Stomach (tissue), 4 donors: ENCODE results near the gene DNAI7.

Experiments
- CTCF ChIP-seq, 7 experiments: fragments of 450-650 bp in 4 of 7; fragments of 200-600 bp in 3 of 7; sonication (generic) in 3 of 7; IDR thresholded peaks; one replicate each; pipeline ENCODE4 v1.5.1; 2016 to 2019; ENCODE audit warnings: antibody characterized with exemption in 7 of 7, control low read depth in 2 of 7, mild to moderate bottlenecking in 1 of 7
- EP300 ChIP-seq: sonication (generic); formaldehyde crosslinking; IDR thresholded peaks from one replicate; pipeline ENCODE4 v1.6.1; 2017; ENCODE audit warnings: antibody characterized with exemption
- POLR2A ChIP-seq, 4 donors: fragments of 450-650 bp; IDR thresholded peaks; one replicate each; pipeline ENCODE4 v1.6.1; 2016; ENCODE audit warnings: antibody characterized with exemption in 4 of 4, control low read depth in 2 of 4, mild to moderate bottlenecking in 1 of 4, moderate library complexity in 1 of 4

DNA sequence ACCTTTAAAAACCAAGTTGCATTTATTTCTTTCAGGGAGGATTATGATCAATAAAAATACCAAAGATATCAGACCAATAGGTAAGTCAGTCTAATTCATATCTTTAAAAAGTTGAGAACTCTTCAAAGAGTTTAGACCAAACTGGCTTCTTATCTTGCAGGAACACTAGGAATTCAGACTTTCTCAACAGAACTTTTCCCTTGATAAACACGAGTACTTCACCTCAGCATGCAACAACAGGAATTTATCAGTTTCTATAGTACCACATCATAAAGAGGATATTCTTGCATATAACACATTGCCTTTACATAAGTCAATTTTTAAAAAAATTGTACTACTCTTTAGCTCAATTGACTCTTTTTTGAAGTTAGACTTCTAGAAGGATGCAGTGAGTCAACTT, 68.2 kb downstream of the DNAI7 start:
- TF ChIP-seq CTCF (IDR thresholded peaks at IDR 0.05) (no peak), POLR2A (IDR thresholded peaks at IDR 0.05) (no peak), EP300 (no peak)
